ENCODE results near the gene GAB4. TPM values are rescaled to one million over a fixed set of nuclear protein-coding genes. Genes with fewer than 3 reads are reported as not detected.
"Not testable (repeated sequence)": the region's sequence is repeated elsewhere in the genome, so short reads cannot be mapped to it uniquely, and the experiment has no call there.

GAB4 gene, protein sequence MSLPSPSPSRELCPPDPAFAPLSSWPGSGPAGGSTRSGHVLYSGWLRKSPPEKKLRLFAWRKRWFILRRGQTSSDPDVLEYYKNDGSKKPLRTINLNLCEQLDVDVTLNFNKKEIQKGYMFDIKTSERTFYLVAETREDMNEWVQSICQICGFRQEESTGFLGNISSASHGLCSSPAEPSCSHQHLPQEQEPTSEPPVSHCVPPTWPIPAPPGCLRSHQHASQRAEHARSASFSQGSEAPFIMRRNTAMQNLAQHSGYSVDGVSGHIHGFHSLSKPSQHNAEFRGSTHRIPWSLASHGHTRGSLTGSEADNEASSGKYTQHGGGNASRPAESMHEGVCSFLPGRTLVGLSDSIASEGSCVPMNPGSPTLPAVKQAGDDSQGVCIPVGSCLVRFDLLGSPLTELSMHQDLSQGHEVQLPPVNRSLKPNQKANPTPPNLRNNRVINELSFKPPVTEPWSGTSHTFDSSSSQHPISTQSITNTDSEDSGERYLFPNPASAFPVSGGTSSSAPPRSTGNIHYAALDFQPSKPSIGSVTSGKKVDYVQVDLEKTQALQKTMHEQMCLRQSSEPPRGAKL
- 0.11 TPM in 1 of 2 replicates, not detected in the other for total RNA-seq (2014; rRNA removed; shearing (Covaris generic); ENCODE audit: low replicate concordance)

DNA sequence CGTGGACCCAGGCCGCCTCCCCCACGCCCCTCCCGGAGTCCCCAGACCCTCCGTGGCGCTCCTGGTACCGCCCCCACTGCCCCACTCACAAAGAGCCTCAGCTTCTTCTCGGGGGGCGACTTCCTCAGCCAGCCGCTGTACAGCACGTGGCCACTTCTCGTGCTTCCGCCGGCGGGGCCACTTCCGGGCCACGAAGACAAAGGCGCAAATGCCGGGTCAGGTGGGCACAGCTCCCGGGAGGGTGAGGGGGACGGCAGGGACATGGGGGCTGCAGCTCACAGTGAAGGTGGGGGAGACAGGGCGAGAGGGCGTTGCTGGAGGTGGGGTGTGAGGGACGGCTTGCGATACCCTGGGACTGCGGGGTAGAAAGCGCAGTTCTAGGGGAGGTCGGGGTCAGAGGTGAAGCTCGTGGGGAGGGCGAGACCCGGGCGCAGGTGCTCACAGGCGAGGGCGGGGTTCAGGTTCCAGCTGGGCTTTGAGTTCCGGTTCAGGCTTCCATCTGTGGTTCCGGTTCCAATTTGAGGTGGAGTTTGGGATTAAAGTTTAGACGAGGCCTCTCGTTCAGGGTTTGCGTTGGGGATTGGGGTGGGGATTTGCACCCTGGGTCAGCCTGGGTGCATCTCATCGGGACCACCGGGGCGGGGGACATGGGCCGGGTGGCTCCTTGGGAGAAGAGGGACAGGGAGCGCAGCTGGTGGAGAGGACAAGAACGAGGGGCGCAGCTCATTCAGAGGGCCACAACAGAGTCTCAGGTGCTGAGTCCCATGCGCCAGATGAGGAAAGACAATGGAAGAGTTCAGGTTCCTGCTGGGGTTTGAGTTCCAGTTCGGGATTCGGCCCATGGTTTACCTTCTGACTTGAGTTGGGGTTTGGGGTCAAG is at the start of gene GAB4:
TSS of gene GAB4 (minus strand) at position 371 of the 880 bp plus-strand sequence. CDS start at position 263, 108 bp downstream.
- H3K4me2 ChIP-seq (ENCODE audit: low read depth, low read length, poor library complexity, severe bottlenecking): no peak within 1 kb of the TSS
- H3K4me3 ChIP-seq (ENCODE audit: low read length): no peak within 1 kb of the TSS
- no peak within 1 kb of the TSS for H3K27ac ChIP-seq (ENCODE audit: low read length)
- no peaks in the 10 kb centered on the region for H3K27me3 ChIP-seq (ENCODE audit: low read length)
- H3K9me2 ChIP-seq (replicated peaks; ENCODE audit: insufficient read depth, low read length): no peaks in the 10 kb centered on the region
- no peak within 1 kb of the TSS for H3K9ac ChIP-seq (ENCODE audit: low read length)
- no peaks in the 10 kb centered on the region for H3K79me2 ChIP-seq (ENCODE audit: low read length)
- H3K4me1 ChIP-seq (ENCODE audit: low read length): no peaks in the 10 kb centered on the region
- no peak for DNase-seq
- H4K20me1 ChIP-seq (ENCODE audit: insufficient read depth, low read depth, low read length): no peaks in the 10 kb centered on the region
- H3K9me3 ChIP-seq (ENCODE audit: low read length): no peaks in the 10 kb centered on the region
- no peak within 1 kb of the TSS for H2AFZ ChIP-seq (ENCODE audit: low read length)
- no peaks in the 10 kb centered on the region for H3K36me3 ChIP-seq (ENCODE audit: insufficient read depth, low read length)

- no peak overlapping the region for H3K9ac ChIP-seq (ENCODE audit: low read length)
- H2AFZ ChIP-seq (ENCODE audit: low read length): no peak overlapping the region
- no peaks in the 10 kb centered on the region for H3K79me2 ChIP-seq (ENCODE audit: low read length)
- no peaks in the 10 kb centered on the region for H4K20me1 ChIP-seq (ENCODE audit: insufficient read depth, low read depth, low read length)
- H3K4me2 ChIP-seq (ENCODE audit: low read depth, low read length, poor library complexity, severe bottlenecking): no peak overlapping the region
- no peak overlapping the region for H3K27ac ChIP-seq (ENCODE audit: low read length)
- H3K4me1 ChIP-seq (ENCODE audit: low read length): peaks cover 7% of the 10 kb centered on the region
- no peaks in the 10 kb centered on the region for H3K9me3 ChIP-seq (ENCODE audit: low read length)
- no peak overlapping the region for H3K4me3 ChIP-seq (ENCODE audit: low read length)
- H3K36me3 ChIP-seq (ENCODE audit: insufficient read depth, low read length): no peaks in the 10 kb centered on the region
- no peak for DNase-seq
- H3K9me2 ChIP-seq (replicated peaks; ENCODE audit: insufficient read depth, low read length): no peaks in the 10 kb centered on the region
- no peaks in the 10 kb centered on the region for H3K27me3 ChIP-seq (ENCODE audit: low read length)
Measured at GRCh38 chr22:17056807-17057206, 48.8 kb upstream of the GAB4 start.

- H3K9me2 ChIP-seq (replicated peaks; ENCODE audit: insufficient read depth, low read length): no peaks in the 10 kb centered on the region
- no peaks in the 10 kb centered on the region for H4K20me1 ChIP-seq (ENCODE audit: insufficient read depth, low read depth, low read length)
- H3K4me1 ChIP-seq (ENCODE audit: low read length): peaks cover 11% of the 10 kb centered on the region
- H3K36me3 ChIP-seq (ENCODE audit: insufficient read depth, low read length): no peaks in the 10 kb centered on the region
- H3K27ac ChIP-seq (ENCODE audit: low read length): no peak overlapping the region
- H3K9ac ChIP-seq (ENCODE audit: low read length): no peak overlapping the region
- H2AFZ ChIP-seq (ENCODE audit: low read length): no peak overlapping the region
- no peak for DNase-seq
- H3K9me3 ChIP-seq (ENCODE audit: low read length): no peaks in the 10 kb centered on the region
- H3K4me2 ChIP-seq (ENCODE audit: low read depth, low read length, poor library complexity, severe bottlenecking): no peak overlapping the region
- H3K4me3 ChIP-seq (ENCODE audit: low read length): no peak overlapping the region
- no peaks in the 10 kb centered on the region for H3K27me3 ChIP-seq (ENCODE audit: low read length)
- no peaks in the 10 kb centered on the region for H3K79me2 ChIP-seq (ENCODE audit: low read length)
Measured at GRCh38 chr22:17056058-17056457, 48.0 kb upstream of the GAB4 start.

- peaks cover 55% of the 10 kb centered on the region for H3K4me1 ChIP-seq (ENCODE audit: low read length)
- no peak overlapping the region for H3K27ac ChIP-seq (ENCODE audit: low read length)
- H3K27me3 ChIP-seq (ENCODE audit: low read length): no peaks in the 10 kb centered on the region
- no peaks in the 10 kb centered on the region for H3K9me2 ChIP-seq (replicated peaks; ENCODE audit: insufficient read depth, low read length)
- DNase-seq: no peak
- H3K4me3 ChIP-seq (ENCODE audit: low read length): no peak overlapping the region
- no peaks in the 10 kb centered on the region for H3K9me3 ChIP-seq (ENCODE audit: low read length)
- no peak overlapping the region for H2AFZ ChIP-seq (ENCODE audit: low read length)
- no peaks in the 10 kb centered on the region for H3K79me2 ChIP-seq (ENCODE audit: low read length)
- no peak overlapping the region for H3K9ac ChIP-seq (ENCODE audit: low read length)
- H3K4me2 ChIP-seq (ENCODE audit: low read depth, low read length, poor library complexity, severe bottlenecking): no peak overlapping the region
- no peaks in the 10 kb centered on the region for H4K20me1 ChIP-seq (ENCODE audit: insufficient read depth, low read depth, low read length)
- H3K36me3 ChIP-seq (ENCODE audit: insufficient read depth, low read length): no peaks in the 10 kb centered on the region
Measured at GRCh38 chr22:17047656-17048055, 39.6 kb upstream of the GAB4 start.

DNA sequence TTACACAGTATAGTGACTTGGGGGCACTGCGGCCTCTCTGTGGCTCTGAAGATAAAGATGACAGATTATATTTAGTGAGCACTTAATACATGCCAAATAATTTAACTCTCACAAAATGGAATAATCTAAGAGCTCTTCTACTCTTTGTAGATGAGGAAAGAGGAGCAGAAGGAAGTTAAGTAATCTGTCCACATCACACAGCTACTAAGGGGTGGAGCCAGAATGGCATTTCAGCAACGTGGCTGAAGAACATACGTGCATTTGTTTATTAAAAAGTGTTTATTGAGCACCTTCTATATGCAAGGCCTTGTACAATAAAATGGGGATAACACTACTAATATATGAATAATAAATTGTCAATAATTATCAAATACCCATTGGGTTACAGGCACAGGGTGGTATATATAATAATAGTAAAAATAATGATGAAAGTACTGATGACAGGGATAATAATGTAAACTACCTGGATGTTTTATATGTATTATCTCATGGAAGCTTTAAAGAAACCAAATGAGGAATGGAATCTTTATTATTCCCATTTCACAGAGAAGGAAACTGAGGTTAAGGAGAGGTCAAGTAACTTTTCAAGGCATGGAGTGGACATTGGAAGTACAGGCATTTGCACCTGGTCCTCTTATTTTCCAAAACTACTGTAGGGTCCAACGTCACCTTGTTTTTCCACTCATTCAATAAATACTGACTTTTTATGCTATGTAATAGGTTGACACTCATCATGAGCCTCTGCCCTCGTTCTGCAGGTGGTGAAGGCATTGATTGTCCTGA is 38.7 kb upstream of the GAB4 start:
- Histone ChIP-seq H3K36me3 (ENCODE audit: insufficient read depth, low read length) (no peaks in the 10 kb centered on the region), H3K27ac (ENCODE audit: low read length) (no peak overlapping the region), H3K9me3 (ENCODE audit: low read length) (no peaks in the 10 kb centered on the region), H3K9me2 (replicated peaks; ENCODE audit: insufficient read depth, low read length) (no peaks in the 10 kb centered on the region), H4K20me1 (ENCODE audit: insufficient read depth, low read depth, low read length) (no peaks in the 10 kb centered on the region), H2AFZ (ENCODE audit: low read length) (no peak overlapping the region), H3K9ac (ENCODE audit: low read length) (no peak overlapping the region), H3K4me3 (ENCODE audit: low read length) (no peak overlapping the region), H3K4me1 (ENCODE audit: low read length) (peaks cover 48% of the 10 kb centered on the region), H3K27me3 (ENCODE audit: low read length) (no peaks in the 10 kb centered on the region), H3K79me2 (ENCODE audit: low read length) (no peaks in the 10 kb centered on the region), H3K4me2 (ENCODE audit: low read depth, low read length, poor library complexity, severe bottlenecking) (no peak overlapping the region)
- DNase-seq: no peak

GRCh38 chr22:17043521-17043920 is 35.5 kb upstream of the GAB4 start:
- no peaks in the 10 kb centered on the region for H3K9me3 ChIP-seq (ENCODE audit: low read length)
- H3K4me2 ChIP-seq (ENCODE audit: low read depth, low read length, poor library complexity, severe bottlenecking): peak overlapping the region; percentile 56
- no peak overlapping the region for H2AFZ ChIP-seq (ENCODE audit: low read length)
- H3K9me2 ChIP-seq (replicated peaks; ENCODE audit: insufficient read depth, low read length): no peaks in the 10 kb centered on the region
- H3K27ac ChIP-seq (ENCODE audit: low read length): no peak overlapping the region
- no peak overlapping the region for H3K4me3 ChIP-seq (ENCODE audit: low read length)
- H3K36me3 ChIP-seq (ENCODE audit: insufficient read depth, low read length): no peaks in the 10 kb centered on the region
- H3K4me1 ChIP-seq (ENCODE audit: low read length): peaks cover 43% of the 10 kb centered on the region
- no peaks in the 10 kb centered on the region for H3K27me3 ChIP-seq (ENCODE audit: low read length)
- no peak overlapping the region for H3K9ac ChIP-seq (ENCODE audit: low read length)
- DNase-seq: peak; percentile 86
- H3K79me2 ChIP-seq (ENCODE audit: low read length): no peaks in the 10 kb centered on the region
- no peaks in the 10 kb centered on the region for H4K20me1 ChIP-seq (ENCODE audit: insufficient read depth, low read depth, low read length)

DNA sequence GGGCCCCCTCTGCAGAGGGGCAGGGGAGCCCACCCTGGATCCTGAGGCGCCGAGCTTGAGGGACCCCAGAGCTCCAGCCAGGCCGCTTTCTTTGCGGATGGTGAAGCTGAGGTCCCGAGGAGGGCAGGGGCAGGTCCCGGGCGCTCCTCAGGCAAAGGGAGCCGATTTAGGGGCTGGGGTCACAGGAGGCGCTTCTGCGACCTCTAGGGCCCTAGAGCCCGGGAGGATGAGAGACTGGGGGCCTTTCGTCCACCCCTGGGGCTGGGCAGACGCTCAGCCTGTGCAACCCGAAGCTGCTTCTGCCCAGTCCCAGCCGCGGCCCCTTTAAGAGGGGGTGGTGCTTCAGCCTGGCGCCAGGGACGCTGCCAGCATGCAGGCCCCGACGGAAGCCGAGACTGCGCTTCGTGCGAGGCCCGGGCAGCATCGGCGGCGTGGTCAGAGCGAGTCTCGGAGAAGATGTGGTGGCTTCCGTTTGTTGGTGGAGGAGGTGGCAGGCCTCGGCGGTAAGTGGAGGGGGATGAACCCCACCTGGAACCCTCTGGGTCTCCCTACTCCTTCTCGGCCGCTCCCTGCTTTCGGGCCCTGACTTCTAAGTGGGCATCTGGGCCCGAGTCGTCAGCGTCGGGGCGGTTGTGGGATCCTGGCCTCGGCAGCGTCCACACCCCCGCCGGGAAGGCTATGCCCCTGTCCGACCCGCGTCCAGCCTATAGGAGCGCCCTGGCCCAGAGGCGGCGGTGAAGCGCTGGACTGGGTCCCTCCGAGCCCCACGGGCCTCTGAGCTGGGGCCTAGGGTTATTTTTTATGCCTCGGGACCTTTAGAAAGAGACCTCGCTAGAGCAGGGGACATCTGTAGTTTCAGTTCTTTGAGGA is 29.1 kb upstream of the GAB4 start:
- not testable (repeated sequence) for H3K9me2 ChIP-seq (replicated peaks; ENCODE audit: insufficient read depth, low read length); H3K36me3 ChIP-seq (ENCODE audit: insufficient read depth, low read length); H3K79me2 ChIP-seq (ENCODE audit: low read length); H4K20me1 ChIP-seq (ENCODE audit: insufficient read depth, low read depth, low read length); DNase-seq; H3K9ac ChIP-seq (ENCODE audit: low read length); H3K4me1 ChIP-seq (ENCODE audit: low read length); H3K4me3 ChIP-seq (ENCODE audit: low read length); H3K9me3 ChIP-seq (ENCODE audit: low read length); H3K4me2 ChIP-seq (ENCODE audit: low read depth, low read length, poor library complexity, severe bottlenecking); H3K27ac ChIP-seq (ENCODE audit: low read length); H3K27me3 ChIP-seq (ENCODE audit: low read length); H2AFZ ChIP-seq (ENCODE audit: low read length)
